SH-SY5Y (cell line): ENCODE results near the gene KCNF1.

Experiments
- GATA2 ChIP-seq: IDR thresholded peaks from 2 replicates; pipeline ENCODE4 v1.6.1; 2011; ENCODE audit warnings: mild to moderate bottlenecking, low read depth, low read length
- GATA3 ChIP-seq: IDR thresholded peaks from 2 replicates; pipeline ENCODE4 v1.6.1; 2011; ENCODE audit warnings: low read depth, mild to moderate bottlenecking, low read length, moderate library complexity

GRCh38 chr2:10909996-10910341, 1.8 kb upstream of the KCNF1 start:
- TF ChIP-seq GATA2 = no peak
- no peak for TF ChIP-seq GATA3
